ENCODE results near the gene MYO10.
"Not testable (repeated sequence)": the region's sequence is repeated elsewhere in the genome, so short reads cannot be mapped to it uniquely, and the experiment has no call there.

MYO10 gene

DNA sequence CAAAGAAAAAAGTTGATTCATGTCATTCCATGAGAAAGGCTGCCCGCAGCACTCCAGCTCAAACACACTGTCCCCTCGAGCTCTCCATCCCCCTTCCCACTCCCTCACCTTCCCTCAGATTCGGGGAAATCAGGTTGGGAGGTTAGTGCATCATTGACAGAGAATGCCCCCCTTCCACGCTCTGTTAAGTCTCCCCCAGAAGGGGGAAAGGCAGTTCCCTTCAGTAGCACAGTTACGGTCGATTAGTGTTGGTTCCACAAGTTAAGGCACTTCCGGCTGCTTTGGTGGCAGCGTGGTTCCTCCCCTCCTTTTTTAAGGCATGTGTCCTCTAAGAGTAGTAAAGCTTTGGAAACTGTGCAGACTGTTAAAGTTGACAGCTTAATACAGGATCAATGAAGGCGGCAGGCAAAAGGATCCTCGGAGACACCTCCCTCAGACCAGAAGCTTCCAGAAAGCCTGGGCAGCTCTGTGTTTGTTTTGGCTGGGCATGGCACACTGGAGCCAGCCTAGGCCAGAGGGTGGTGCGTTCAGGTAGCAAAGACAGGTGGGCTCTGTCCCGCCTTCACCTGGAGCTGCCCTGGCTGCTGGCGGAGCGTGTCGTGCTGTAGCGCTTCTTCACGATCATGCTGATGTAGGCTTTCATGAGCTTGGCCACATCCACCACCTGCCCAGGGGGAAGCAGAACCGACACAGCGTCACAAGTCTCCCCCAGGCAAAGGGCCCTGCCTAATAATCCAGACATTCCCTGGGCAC, 269.8 kb downstream of the MYO10 start:
- Mint-ChIP-seq H3K27me3 (ENCODE audit: low read depth) (no peaks in the 10 kb centered on the region), H3K4me3 (no peak overlapping the region), H3K9me3 (no peaks in the 10 kb centered on the region), H3K27ac (no peak overlapping the region), H3K4me1 (ENCODE audit: low read depth) (no peaks in the 10 kb centered on the region), H3K36me3 (ENCODE audit: low read depth) (no peaks in the 10 kb centered on the region)
- no peak for DNase-seq (ENCODE audit: low spot score)

DNA sequence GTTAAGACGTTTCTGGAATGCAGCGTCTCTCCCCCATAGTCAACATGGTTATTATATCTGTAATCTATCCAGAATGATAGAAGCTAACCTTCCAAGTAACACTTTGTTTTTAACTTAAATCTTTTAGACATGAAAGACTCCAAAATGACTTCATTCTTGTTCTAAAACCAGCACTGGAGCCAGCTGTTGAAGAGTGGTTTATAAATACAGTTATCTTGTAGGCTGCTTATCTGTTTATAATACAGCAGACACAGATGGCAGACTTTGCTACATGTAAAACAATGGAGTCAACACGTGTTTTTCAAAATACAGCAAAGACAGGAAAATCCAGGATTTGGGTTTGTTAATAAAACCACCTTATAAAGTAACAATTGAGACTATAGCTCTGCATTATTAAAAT, 270.5 kb downstream of the MYO10 start:
- Mint-ChIP-seq H3K4me3 (no peak overlapping the region), H3K9me3 (no peaks in the 10 kb centered on the region), H3K27ac (no peak overlapping the region), H3K36me3 (ENCODE audit: low read depth) (no peaks in the 10 kb centered on the region), H3K4me1 (ENCODE audit: low read depth) (no peaks in the 10 kb centered on the region), H3K27me3 (ENCODE audit: low read depth) (no peaks in the 10 kb centered on the region)
- no peak for DNase-seq (ENCODE audit: low spot score)

DNA sequence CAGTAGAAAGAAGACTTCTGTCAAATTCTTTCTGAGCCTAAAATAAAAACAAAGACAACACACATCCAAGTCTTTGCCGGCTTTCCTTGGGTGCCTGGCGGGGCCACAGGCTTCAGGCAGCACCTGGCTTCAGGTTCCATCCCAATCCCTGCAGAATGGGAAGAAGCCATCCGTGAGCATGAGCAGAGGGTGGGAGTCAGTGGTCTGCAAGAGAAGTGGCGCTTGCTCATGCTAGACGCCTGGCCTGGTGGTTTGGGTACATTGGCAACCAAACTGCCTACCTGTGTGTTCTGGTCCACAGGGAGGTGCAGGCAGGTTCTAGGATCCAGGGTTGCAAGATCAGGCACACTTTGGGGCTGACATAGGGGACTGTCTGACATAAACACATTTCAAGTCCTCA, 271.7 kb downstream of the MYO10 start:
- Mint-ChIP-seq H3K27ac (no peak overlapping the region), H3K4me3 (no peak overlapping the region), H3K36me3 (ENCODE audit: low read depth) (no peaks in the 10 kb centered on the region), H3K27me3 (ENCODE audit: low read depth) (no peaks in the 10 kb centered on the region), H3K9me3 (no peaks in the 10 kb centered on the region), H3K4me1 (ENCODE audit: low read depth) (no peaks in the 10 kb centered on the region)
- DNase-seq (ENCODE audit: low spot score): no peak

DNA sequence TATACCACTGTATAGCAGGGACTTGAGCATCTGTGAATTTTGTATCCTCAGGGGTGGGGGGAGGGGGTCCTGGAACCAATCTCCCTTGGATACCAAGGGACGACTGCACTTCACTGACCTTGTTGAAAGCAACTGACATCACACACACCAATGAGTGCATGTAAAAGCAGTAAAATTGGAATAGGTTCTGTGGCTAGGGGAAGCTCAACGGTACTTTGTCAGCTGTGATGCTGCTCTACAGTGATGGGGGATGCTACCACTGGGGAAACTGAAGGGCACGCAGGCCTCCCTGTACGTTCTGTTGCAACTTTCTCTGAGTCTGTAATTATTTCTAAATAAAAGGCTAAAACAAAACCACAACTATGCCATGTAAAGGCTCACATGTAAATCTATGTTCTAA, 272.2 kb downstream of the MYO10 start:
- H3K4me1 Mint-ChIP-seq (ENCODE audit: low read depth): no peaks in the 10 kb centered on the region
- no peak overlapping the region for H3K27ac Mint-ChIP-seq
- DNase-seq (ENCODE audit: low spot score): no peak
- no peaks in the 10 kb centered on the region for H3K36me3 Mint-ChIP-seq (ENCODE audit: low read depth)
- H3K27me3 Mint-ChIP-seq (ENCODE audit: low read depth): no peaks in the 10 kb centered on the region
- no peaks in the 10 kb centered on the region for H3K9me3 Mint-ChIP-seq
- no peak overlapping the region for H3K4me3 Mint-ChIP-seq

DNA sequence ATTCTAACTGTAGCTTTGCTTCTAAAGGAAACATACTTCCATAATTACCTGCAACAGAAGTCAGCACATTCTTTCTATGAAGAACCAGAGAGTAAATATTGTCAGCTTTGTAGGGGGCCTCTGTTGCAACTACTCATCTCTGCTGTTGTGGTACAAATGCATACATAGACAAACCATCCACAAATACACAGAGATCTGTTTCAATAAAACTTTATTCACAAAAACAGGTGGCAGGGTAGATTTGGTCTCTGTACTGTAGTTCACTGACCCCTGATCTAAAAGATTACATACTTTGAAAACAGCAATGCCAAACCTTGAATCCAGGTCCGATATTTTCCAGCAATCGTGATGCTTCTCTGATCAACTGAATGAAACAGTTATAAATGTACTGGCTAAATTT, 274.4 kb downstream of the MYO10 start:
- no peak overlapping the region for H3K27ac Mint-ChIP-seq
- DNase-seq (ENCODE audit: low spot score): no peak
- H3K27me3 Mint-ChIP-seq (ENCODE audit: low read depth): no peaks in the 10 kb centered on the region
- no peaks in the 10 kb centered on the region for H3K36me3 Mint-ChIP-seq (ENCODE audit: low read depth)
- peaks cover 6% of the 10 kb centered on the region for H3K9me3 Mint-ChIP-seq
- no peaks in the 10 kb centered on the region for H3K4me1 Mint-ChIP-seq (ENCODE audit: low read depth)
- H3K4me3 Mint-ChIP-seq: no peak overlapping the region

DNA sequence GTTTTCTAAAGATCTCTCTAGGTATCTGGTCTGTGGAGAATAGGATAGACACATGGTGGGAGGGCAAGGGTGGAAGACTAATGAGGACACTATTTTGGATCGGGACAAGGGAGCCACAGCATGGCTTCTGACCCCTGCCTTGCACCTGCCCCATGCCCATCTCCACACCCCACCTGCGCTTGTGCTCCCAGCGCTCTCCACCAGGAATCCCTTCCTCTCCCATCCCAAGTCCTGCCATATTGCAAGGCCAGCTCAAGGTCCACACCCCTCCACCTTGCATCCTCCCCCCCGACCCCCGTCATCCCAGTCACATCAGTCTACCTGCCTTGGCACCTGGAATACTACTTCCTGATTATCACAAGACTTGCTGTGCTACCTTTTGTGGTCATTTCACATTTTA, 275.1 kb downstream of the MYO10 start:
- H3K27me3 Mint-ChIP-seq (ENCODE audit: low read depth): no peaks in the 10 kb centered on the region
- peaks cover 6% of the 10 kb centered on the region for H3K9me3 Mint-ChIP-seq
- DNase-seq (ENCODE audit: low spot score): no peak
- H3K27ac Mint-ChIP-seq: no peak overlapping the region
- H3K4me1 Mint-ChIP-seq (ENCODE audit: low read depth): no peaks in the 10 kb centered on the region
- H3K4me3 Mint-ChIP-seq: no peak overlapping the region
- H3K36me3 Mint-ChIP-seq (ENCODE audit: low read depth): no peaks in the 10 kb centered on the region

DNA sequence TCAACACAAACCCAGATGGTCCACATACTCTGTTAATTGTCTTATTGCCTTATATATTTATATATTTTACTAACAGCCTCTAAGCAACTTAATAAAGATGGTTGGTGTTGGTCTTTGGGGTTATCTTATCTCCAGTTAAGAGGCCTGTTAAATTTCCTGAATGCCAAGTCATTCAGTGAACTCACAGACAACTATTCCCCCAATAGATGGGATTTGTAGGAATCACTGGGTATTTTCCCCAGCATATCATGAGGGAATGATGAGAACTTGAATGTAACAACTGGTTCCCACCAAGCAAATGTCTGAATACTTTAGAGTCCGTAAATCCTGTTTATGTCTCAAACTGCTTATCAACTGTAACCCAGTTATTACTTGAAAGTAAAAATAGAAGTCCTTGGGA, 276.6 kb downstream of the MYO10 start:
- H3K9me3 Mint-ChIP-seq: peaks cover 6% of the 10 kb centered on the region
- no peaks in the 10 kb centered on the region for H3K36me3 Mint-ChIP-seq (ENCODE audit: low read depth)
- H3K27me3 Mint-ChIP-seq (ENCODE audit: low read depth): no peaks in the 10 kb centered on the region
- H3K4me1 Mint-ChIP-seq (ENCODE audit: low read depth): no peaks in the 10 kb centered on the region
- no peak overlapping the region for H3K4me3 Mint-ChIP-seq
- no peak for DNase-seq (ENCODE audit: low spot score)
- no peak overlapping the region for H3K27ac Mint-ChIP-seq

DNA sequence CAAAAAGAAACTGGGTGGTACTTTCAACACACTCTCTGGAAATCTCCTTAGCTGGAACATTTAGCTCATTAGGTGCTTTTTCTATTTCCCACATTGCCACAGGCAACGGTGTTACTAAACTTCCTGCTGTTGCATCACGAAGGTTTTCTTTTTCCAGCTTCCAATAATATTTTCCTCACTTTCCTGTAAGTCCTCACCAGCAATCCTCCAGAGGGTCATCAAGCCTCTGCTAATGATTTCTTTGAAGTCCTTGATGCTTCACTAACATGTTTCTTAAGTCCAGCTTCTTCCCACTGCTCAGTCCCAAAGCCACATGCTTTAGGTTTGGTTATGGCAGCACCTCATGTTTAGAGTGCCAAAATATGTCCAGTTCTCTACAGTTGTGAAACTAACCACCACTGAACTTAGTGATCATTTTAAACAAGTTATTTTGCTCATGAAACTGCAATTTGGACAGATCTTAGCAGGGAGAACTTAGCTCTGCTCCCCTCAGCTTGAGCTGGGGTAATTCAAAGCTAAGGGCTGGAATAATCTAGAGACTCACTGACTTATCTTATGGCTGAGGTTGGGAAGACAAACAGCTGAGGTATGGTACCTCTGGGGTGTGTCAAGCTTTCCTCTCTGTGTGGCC, 279.4 kb downstream of the MYO10 start:
- Mint-ChIP-seq H3K27me3 (ENCODE audit: low read depth) (no peaks in the 10 kb centered on the region), H3K4me1 (ENCODE audit: low read depth) (no peaks in the 10 kb centered on the region), H3K4me3 (no peak overlapping the region), H3K36me3 (ENCODE audit: low read depth) (no peaks in the 10 kb centered on the region), H3K9me3 (peaks cover 6% of the 10 kb centered on the region), H3K27ac (no peak overlapping the region)
- no peak for DNase-seq (ENCODE audit: low spot score)

DNA sequence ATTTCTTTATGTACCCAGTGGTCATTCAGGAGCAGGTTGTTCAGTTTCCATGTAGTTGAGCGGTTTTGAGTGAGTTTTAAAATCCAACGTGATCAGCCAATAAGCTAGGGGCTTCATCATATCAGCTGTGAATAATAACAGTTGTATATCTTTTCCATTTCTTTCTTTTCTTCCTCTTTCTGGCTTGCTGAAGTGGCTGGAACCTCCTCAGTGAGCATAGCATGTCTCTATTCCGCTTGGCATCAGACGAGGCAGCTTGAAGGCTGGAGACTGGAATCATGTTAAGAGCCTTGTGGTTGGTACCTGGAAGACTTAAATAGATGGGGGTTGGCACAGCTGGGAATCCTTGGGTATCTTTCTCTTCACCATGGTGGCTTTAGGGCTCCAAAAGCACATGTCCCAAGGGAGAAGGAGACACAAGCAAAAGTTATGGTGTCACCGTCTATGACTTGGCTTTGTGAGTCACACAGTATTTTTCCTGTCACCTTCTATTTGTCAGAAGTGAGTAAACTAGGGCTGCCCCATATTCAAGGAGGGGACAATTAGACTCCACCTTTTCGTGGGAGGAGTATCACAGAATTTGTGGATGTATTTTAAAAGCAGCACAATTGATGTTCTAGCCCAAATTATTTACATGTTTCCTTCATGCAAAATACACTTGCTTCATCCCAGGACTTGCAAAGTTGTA, 281.3 kb downstream of the MYO10 start:
- Mint-ChIP-seq H3K4me1 (ENCODE audit: low read depth) (no peaks in the 10 kb centered on the region), H3K9me3 (peaks cover 9% of the 10 kb centered on the region), H3K27me3 (ENCODE audit: low read depth) (no peaks in the 10 kb centered on the region), H3K27ac (no peak overlapping the region), H3K36me3 (ENCODE audit: low read depth) (no peaks in the 10 kb centered on the region), H3K4me3 (no peak overlapping the region)
- no peak for DNase-seq (ENCODE audit: low spot score)

DNA sequence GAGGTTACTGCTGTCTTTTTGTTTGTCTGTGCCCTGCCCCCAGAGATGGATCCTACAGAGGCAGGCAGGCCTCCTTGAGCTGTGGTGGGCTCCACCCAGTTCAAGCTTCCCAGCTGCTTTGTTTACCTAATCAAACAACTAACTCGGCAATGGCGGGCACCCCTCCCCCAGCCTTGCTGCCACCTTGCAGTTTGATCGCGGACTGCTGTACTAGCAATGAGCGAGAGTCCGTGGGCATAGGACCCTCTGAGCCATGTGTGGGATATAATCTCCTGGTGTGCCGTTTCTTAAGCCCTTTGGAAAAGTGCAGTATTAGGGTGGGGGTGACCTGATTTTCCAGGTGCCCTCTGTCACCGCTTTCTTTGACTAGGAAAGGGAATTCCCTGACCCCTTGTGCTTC, 287.3 kb downstream of the MYO10 start:
- H3K27me3 Mint-ChIP-seq (ENCODE audit: low read depth); H3K36me3 Mint-ChIP-seq (ENCODE audit: low read depth); H3K4me1 Mint-ChIP-seq (ENCODE audit: low read depth); H3K27ac Mint-ChIP-seq; H3K4me3 Mint-ChIP-seq; DNase-seq (ENCODE audit: low spot score): not testable (repeated sequence)
- H3K9me3 Mint-ChIP-seq: peaks cover 19% of the 10 kb centered on the region

DNA sequence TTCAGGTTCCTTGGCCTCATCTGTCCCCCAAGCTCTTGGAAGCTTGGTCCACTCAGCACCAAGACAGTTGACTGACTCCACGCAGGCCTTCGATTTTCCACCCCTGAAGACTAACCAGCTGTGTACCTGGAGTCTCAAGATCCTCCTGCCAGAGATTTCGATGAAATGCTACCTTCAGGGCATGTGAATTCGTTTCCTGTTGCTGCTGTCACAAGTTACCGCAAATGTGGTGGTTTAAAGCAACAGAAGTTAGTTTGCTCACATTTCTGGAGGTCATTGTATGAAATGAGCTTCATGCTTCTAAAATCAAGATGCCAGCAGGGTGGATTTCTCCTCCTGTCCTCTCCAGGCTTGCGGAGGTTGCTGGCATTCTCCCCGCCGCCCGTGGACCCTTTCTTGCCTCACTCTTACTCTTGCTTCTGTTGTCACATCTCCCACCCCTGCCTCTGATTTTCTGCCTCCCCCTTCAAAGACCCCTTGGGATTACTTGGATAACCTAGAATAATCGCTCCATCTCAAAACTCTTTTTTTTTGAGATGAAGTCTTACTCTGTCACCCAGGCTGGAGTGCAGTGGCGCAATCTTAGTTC, 291.7 kb downstream of the MYO10 start:
- H3K27me3 Mint-ChIP-seq (ENCODE audit: low read depth): peaks cover 4% of the 10 kb centered on the region
- no peak overlapping the region for H3K4me3 Mint-ChIP-seq
- no peak overlapping the region for H3K27ac Mint-ChIP-seq
- H3K36me3 Mint-ChIP-seq (ENCODE audit: low read depth): no peaks in the 10 kb centered on the region
- no peak for DNase-seq (ENCODE audit: low spot score)
- H3K4me1 Mint-ChIP-seq (ENCODE audit: low read depth): peaks cover 10% of the 10 kb centered on the region
- peaks cover 15% of the 10 kb centered on the region for H3K9me3 Mint-ChIP-seq

DNA sequence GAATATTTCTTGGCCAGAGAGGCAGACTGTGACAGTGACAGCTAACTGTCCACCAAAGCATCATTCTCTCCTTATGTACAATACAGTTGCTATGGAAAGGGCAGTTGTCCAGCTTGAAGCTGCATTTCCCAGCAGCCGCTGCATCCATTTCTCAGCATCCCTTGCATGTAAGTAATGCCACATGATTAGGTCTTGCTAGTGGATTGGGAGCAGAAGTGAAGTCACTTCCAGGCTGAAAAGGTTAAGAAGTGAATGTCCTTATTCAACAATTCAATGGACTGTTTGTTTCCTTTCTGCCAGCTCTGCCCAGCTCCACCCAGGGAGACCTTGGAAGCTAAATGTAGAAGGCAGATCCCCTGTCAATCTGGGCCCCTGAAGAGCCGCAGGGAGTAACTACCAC, 293.2 kb downstream of the MYO10 start:
- DNase-seq (ENCODE audit: low spot score): no peak
- no peak overlapping the region for H3K4me3 Mint-ChIP-seq
- peaks cover 12% of the 10 kb centered on the region for H3K9me3 Mint-ChIP-seq
- peaks cover 10% of the 10 kb centered on the region for H3K4me1 Mint-ChIP-seq (ENCODE audit: low read depth)
- H3K27me3 Mint-ChIP-seq (ENCODE audit: low read depth): peaks cover 4% of the 10 kb centered on the region
- no peaks in the 10 kb centered on the region for H3K36me3 Mint-ChIP-seq (ENCODE audit: low read depth)
- H3K27ac Mint-ChIP-seq: no peak overlapping the region

DNA sequence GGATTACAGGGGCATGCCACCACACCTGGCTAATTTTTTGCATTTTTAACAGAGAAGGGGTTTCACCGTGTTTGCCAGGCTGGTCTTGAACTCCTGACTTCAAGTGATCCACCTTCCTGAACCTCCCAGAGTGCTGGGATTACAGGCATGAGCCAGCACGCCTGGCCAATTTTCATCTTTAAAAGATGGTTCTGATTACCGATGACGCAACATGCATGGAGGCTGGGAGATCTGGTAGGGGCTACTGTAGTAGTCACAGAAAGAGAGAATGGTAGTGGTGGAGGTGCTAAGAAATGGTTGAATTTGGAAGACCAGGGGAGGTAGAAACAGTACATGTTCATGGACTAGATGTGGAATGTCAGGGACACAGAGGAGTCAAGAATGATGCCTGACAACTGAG, 296.9 kb downstream of the MYO10 start:
- Mint-ChIP-seq H3K27ac (no peak overlapping the region), H3K27me3 (ENCODE audit: low read depth) (peaks cover 4% of the 10 kb centered on the region), H3K9me3 (no peaks in the 10 kb centered on the region), H3K4me3 (no peak overlapping the region), H3K36me3 (ENCODE audit: low read depth) (no peaks in the 10 kb centered on the region), H3K4me1 (ENCODE audit: low read depth) (peaks cover 5% of the 10 kb centered on the region)
- DNase-seq (ENCODE audit: low spot score): no peak

DNA sequence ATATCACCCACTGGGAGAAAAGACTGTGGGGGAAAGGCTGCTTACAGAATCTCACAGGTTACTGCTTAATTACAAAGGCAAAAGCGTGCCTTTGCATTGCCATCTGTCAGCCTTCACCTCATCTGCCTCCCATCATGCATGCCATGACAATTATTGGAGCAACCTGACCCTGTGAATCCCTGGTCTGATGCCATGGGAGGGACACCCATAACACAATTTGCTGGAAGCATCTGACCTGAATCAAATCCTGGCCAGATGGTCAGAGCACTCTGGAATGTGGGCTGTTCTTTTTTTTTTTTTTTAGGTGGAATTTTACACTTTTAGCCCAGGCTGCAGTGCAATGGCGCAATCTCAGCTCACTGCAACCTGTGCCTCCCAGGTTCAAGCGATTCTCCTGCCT, 307.7 kb downstream of the MYO10 start:
- peaks cover 5% of the 10 kb centered on the region for H3K36me3 Mint-ChIP-seq (ENCODE audit: low read depth)
- no peak overlapping the region for H3K27ac Mint-ChIP-seq
- H3K4me1 Mint-ChIP-seq (ENCODE audit: low read depth): peaks cover 45% of the 10 kb centered on the region
- H3K9me3 Mint-ChIP-seq: no peaks in the 10 kb centered on the region
- no peak for DNase-seq (ENCODE audit: low spot score)
- no peak overlapping the region for H3K4me3 Mint-ChIP-seq
- H3K27me3 Mint-ChIP-seq (ENCODE audit: low read depth): no peaks in the 10 kb centered on the region

All from T-helper 2 cell treated with Interferon-gamma antibody and Interleukin-4, amounts not matched to agents 5 μg/mL and 100 μg/mL, for 36 hours (primary cell).